Measurements from ENCODE around the gene SMDT1. TPM values are rescaled to one million over a fixed set of nuclear protein-coding genes. Genes with fewer than 3 reads are reported as not detected.

The SMDT1 gene
- total and polyA plus RNA-seq, 10 of the 15 experiments (the other 5 are each of a cell fraction or from before 2014, with no cell fraction given), result 19.7 to 176 (median 66.3) TPM

- TF ChIP-seq ATF3 (IDR thresholded peaks at IDR 0.05; ENCODE audit: borderline replicate concordance, extremely low read depth, low read depth, low read length) (no peak), NFIC (IDR thresholded peaks at IDR 0.05; ENCODE audit: low read depth, low read length) (no peak), ZNF687 (IDR thresholded peaks at IDR 0.05) (peak; percentile 89), RB1 (IDR thresholded peaks at IDR 0.05; ENCODE audit: borderline replicate concordance) (peak; percentile 7; the same call in 1 of the 2 replicates), RAD51 (IDR thresholded peaks at IDR 0.05) (no peak), BMI1 (IDR thresholded peaks at IDR 0.05; ENCODE audit: borderline replicate concordance) (no peak), SIX5 (IDR thresholded peaks at IDR 0.05; ENCODE audit: low read depth, low read length, severe bottlenecking) (no peak), YBX1 (IDR thresholded peaks at IDR 0.05) (no peak), POLR2AphosphoS5 (IDR thresholded peaks at IDR 0.05; ENCODE audit: low read length) (peak; percentile 94), SRF (IDR thresholded peaks at IDR 0.05; ENCODE audit: low read depth in 2 of 2, low read length in 2 of 2) (no peak), SMC3 (IDR thresholded peaks at IDR 0.05; ENCODE audit: borderline replicate concordance, low read length) (peak; percentile 89), RELB (IDR thresholded peaks at IDR 0.05; ENCODE audit: low read depth) (peak; percentile 49), RFX5 (IDR thresholded peaks at IDR 0.05; ENCODE audit: low read depth, low read length) (peak; percentile 81), BHLHE40 (IDR thresholded peaks at IDR 0.05; ENCODE audit: borderline replicate concordance in 1 of 2, low read depth in 2 of 2, low read length in 1 of 2) (peak; percentile 92 to 96), GABPA (IDR thresholded peaks at IDR 0.05; ENCODE audit: low read depth) (no peak), EGR1 (IDR thresholded peaks at IDR 0.05; ENCODE audit: borderline replicate concordance in 1 of 2, low read depth in 2 of 2, low read length in 2 of 2) (no peak; a peak in 1 of 3 replicates), CBX5 (IDR thresholded peaks at IDR 0.05; ENCODE audit: low read depth) (no peak), ELK1 (IDR thresholded peaks at IDR 0.05; ENCODE audit: low read depth, low read length) (peak; percentile 34; the same call in 1 of the 2 replicates), MTA2 (IDR thresholded peaks at IDR 0.05; ENCODE audit: low read depth) (no peak; the same call in 1 of the 2 replicates), GATAD2B (conservative IDR thresholded peaks at IDR 0.05; ENCODE audit: low read depth) (peak; percentile 57; the same call in 1 of the 2 replicates), STAT3 (IDR thresholded peaks at IDR 0.05; ENCODE audit: low read depth, low read length) (no peak), HDAC2 (IDR thresholded peaks at IDR 0.05) (no peak), MXI1 (IDR thresholded peaks at IDR 0.05; ENCODE audit: low read depth, low read length) (peak; percentile 85)
Measured at GRCh38 chr22:42090596-42091454, 11.3 kb downstream of the SMDT1 start, which contains the start of gene NDUFA6 (continued).
